MM.1S (cell line): ENCODE data around the gene MARVELD3.

Source experiments
- DNase-seq: peaks from one replicate; pipeline ENCODE4 v3.0.0-alpha.2; 2015
- H2AFZ ChIP-seq: fragments of 300-600 bp; sonication (generic); 2 replicates; pipeline ENCODE4 v1.6.0; 2016; ENCODE audit warnings: antibody characterized with exemption, low read length
- H3F3A ChIP-seq: fragments of 300-600 bp; sonication (generic); 2 replicates; pipeline ENCODE4 v1.6.1; 2016; ENCODE audit warnings: mild to moderate bottlenecking, antibody characterized with exemption, low read length, moderate library complexity, mixed read lengths; ENCODE audit not compliant: insufficient read depth
- H3K27ac ChIP-seq: fragments of 300-600 bp; sonication (generic); 2 replicates; pipeline ENCODE4 v1.5.1; 2016; ENCODE audit warnings: mild to moderate bottlenecking, low read length
- H3K27me3 ChIP-seq: fragments of 300-600 bp; sonication (generic); replicated peaks from 2 replicates; pipeline ENCODE4 v1.6.0; 2016; ENCODE audit warnings: low read length; ENCODE audit not compliant: insufficient read depth
- H3K36me3 ChIP-seq: fragments of 300-600 bp; sonication (generic); replicated peaks from 2 replicates; pipeline ENCODE4 v1.6.1; 2016; ENCODE audit warnings: mild to moderate bottlenecking, low read length, mixed read lengths; ENCODE audit not compliant: insufficient read depth
- H3K4me1 ChIP-seq: fragments of 300-600 bp; sonication (generic); 2 replicates; pipeline ENCODE4 v1.6.1; 2016; ENCODE audit warnings: low read length, mixed read lengths
- H3K4me2 ChIP-seq: fragments of 300-600 bp; sonication (generic); 2 replicates; pipeline ENCODE4 v1.6.0; 2016; ENCODE audit warnings: low read depth, low read length
- H3K4me3 ChIP-seq: fragments of 300-600 bp; sonication (generic); 2 replicates; pipeline ENCODE4 v1.5.1; 2016; ENCODE audit warnings: low read length, mixed read lengths
- H3K79me2 ChIP-seq: fragments of 300-600 bp; sonication (generic); 2 replicates; pipeline ENCODE4 v1.6.1; 2016; ENCODE audit warnings: mixed run types, low read length, mixed read lengths
- H3K9ac ChIP-seq: fragments of 300-600 bp; sonication (generic); 2 replicates; pipeline ENCODE4 v1.6.1; 2016; ENCODE audit warnings: low read length, mixed read lengths
- H3K9me2 ChIP-seq: fragments of 300-600 bp; sonication (generic); replicated peaks from 2 replicates; pipeline ENCODE4 v1.6.1; 2016; ENCODE audit warnings: mild to moderate bottlenecking, low read length, mixed read lengths; ENCODE audit not compliant: insufficient read depth
- H3K9me3 ChIP-seq: fragments of 300-600 bp; sonication (generic); replicated peaks from 2 replicates; pipeline ENCODE4 v1.6.1; 2016; ENCODE audit warnings: mild to moderate bottlenecking, low read length, mixed read lengths; ENCODE audit not compliant: insufficient read depth
- H4K20me1 ChIP-seq: fragments of 300-600 bp; sonication (generic); 2 replicates; pipeline ENCODE4 v1.6.1; 2016; ENCODE audit warnings: mild to moderate bottlenecking, low read length, moderate library complexity, mixed read lengths; ENCODE audit not compliant: insufficient read depth
- CTCF ChIP-seq: fragments of 300-600 bp; sonication (generic); IDR thresholded peaks from 2 replicates; pipeline ENCODE4 v1.5.1; 2016; ENCODE audit warnings: antibody characterized with exemption, low read length, mixed read lengths
- EZH2 ChIP-seq: fragments of 300-600 bp; sonication (generic); optimal IDR thresholded peaks from 2 replicates; pipeline ENCODE3; 2017; ENCODE audit warnings: low read depth, mild to moderate bottlenecking, antibody characterized with exemption, low read length, mixed read lengths
- EZH2phosphoT487 ChIP-seq: fragments of 300-600 bp; sonication (generic); IDR thresholded peaks from 2 replicates; pipeline ENCODE4 v1.6.1; 2018; ENCODE audit warnings: antibody characterized with exemption, low read length

Gene MARVELD3

GRCh38 chr16:71628810-71629209, 2.8 kb downstream of the MARVELD3 start:
- no peaks in the 10 kb centered on the region for H3K9me3 ChIP-seq
- no peak overlapping the region for H3K9ac ChIP-seq
- H3K4me2 ChIP-seq: no peak overlapping the region
- no peaks in the 10 kb centered on the region for H3F3A ChIP-seq
- no peak overlapping the region for H3K4me3 ChIP-seq
- H3K9me2 ChIP-seq: no peaks in the 10 kb centered on the region
- H3K4me1 ChIP-seq: peaks cover 6% of the 10 kb centered on the region; the same call in 1 of the 2 replicates
- no peaks in the 10 kb centered on the region for H4K20me1 ChIP-seq
- DNase-seq: no peak
- H3K79me2 ChIP-seq: peaks cover 3% of the 10 kb centered on the region; the same call in 1 of the 2 replicates
- H2AFZ ChIP-seq: no peak overlapping the region
- H3K36me3 ChIP-seq: no peaks in the 10 kb centered on the region
- H3K27me3 ChIP-seq: no peaks in the 10 kb centered on the region
- no peak overlapping the region for H3K27ac ChIP-seq
- no peak for TF ChIP-seq EZH2
- TF ChIP-seq EZH2phosphoT487: no peak

GRCh38 chr16:71629278-71630016, 3.5 kb downstream of the MARVELD3 start:
- Histone ChIP-seq H3K79me2 (peaks cover 3% of the 10 kb centered on the region; the same call in 1 of the 2 replicates), H3K9ac (no peak overlapping the region), H3K9me3 (no peaks in the 10 kb centered on the region), H2AFZ (no peak overlapping the region), H3K27me3 (no peaks in the 10 kb centered on the region), H3K4me3 (no peak overlapping the region), H3K36me3 (no peaks in the 10 kb centered on the region), H3K4me2 (no peak overlapping the region), H3K4me1 (0 out of 2 replicates have a peak, but pooled peaks cover under 1% of the 10 kb centered on the region), H3K9me2 (no peaks in the 10 kb centered on the region), H3F3A (no peaks in the 10 kb centered on the region), H3K27ac (no peak overlapping the region), H4K20me1 (no peaks in the 10 kb centered on the region)
- TF ChIP-seq EZH2 (no peak), EZH2phosphoT487 (no peak), CTCF (no peak)
- DNase-seq: no peak

GRCh38 chr16:71630808-71631207, 4.8 kb downstream of the MARVELD3 start:
- Histone ChIP-seq H3K9me3 (no peaks in the 10 kb centered on the region), H2AFZ (no peak overlapping the region), H3K27ac (no peak overlapping the region), H3F3A (no peaks in the 10 kb centered on the region), H3K4me3 (no peak overlapping the region), H4K20me1 (no peaks in the 10 kb centered on the region), H3K9me2 (no peaks in the 10 kb centered on the region), H3K27me3 (no peaks in the 10 kb centered on the region), H3K36me3 (no peaks in the 10 kb centered on the region), H3K4me1 (no peaks in the 10 kb centered on the region), H3K4me2 (no peak overlapping the region), H3K79me2 (peaks cover 3% of the 10 kb centered on the region; the same call in 1 of the 2 replicates), H3K9ac (no peak overlapping the region)
- TF ChIP-seq EZH2phosphoT487: no peak
- no peak for TF ChIP-seq EZH2
- TF ChIP-seq CTCF: no peak
- DNase-seq: no peak

- Histone ChIP-seq H3K27me3 (no peaks in the 10 kb centered on the region), H3K9me3 (no peaks in the 10 kb centered on the region), H3K4me3 (no peak overlapping the region), H3K9ac (no peak overlapping the region), H3K79me2 (no peaks in the 10 kb centered on the region; the same call in 1 of the 2 replicates), H3K27ac (no peak overlapping the region), H3F3A (no peaks in the 10 kb centered on the region), H3K4me1 (no peaks in the 10 kb centered on the region), H4K20me1 (no peaks in the 10 kb centered on the region), H3K9me2 (no peaks in the 10 kb centered on the region), H3K4me2 (no peak overlapping the region), H3K36me3 (no peaks in the 10 kb centered on the region), H2AFZ (no peak overlapping the region)
- TF ChIP-seq CTCF (no peak), EZH2phosphoT487 (no peak), EZH2 (no peak)
- DNase-seq: no peak
Observed at GRCh38 chr16:71631776-71632175, 5.8 kb downstream of the MARVELD3 start.
